Renal cortex interstitium (tissue), 15 donors: Measurements from ENCODE around the gene BLTP3B. TPM values are rescaled to one million over a fixed set of nuclear protein-coding genes. Genes with fewer than 3 reads are reported as not detected.
"Not testable (repeated sequence)": the region's sequence is repeated elsewhere in the genome, so short reads cannot be mapped to it uniquely, and the experiment has no call there.

Experiments used
- DNase-seq, 11 donors: peaks; one replicate each; pipeline ENCODE4 v3.0.0-alpha.2; 2013; ENCODE audit warnings: low read depth in 9 of 11, low spot score in 4 of 11; ENCODE audit errors: extremely low read depth in 1 of 11
- long read RNA-seq, 16 experiments: transcript quantifications; one replicate each; lab custom pipeline, GENCODE V29; 2026
- polyA plus RNA-seq, 3 donors: library from polyadenylated mRNA; unstranded; fragments of 120-200 nt; gene quantifications; one replicate each; pipeline ENCODE4 v1.2.1, GENCODE V29; 2013; ENCODE audit not compliant: insufficient read length in 3 of 3

Gene BLTP3B, protein sequence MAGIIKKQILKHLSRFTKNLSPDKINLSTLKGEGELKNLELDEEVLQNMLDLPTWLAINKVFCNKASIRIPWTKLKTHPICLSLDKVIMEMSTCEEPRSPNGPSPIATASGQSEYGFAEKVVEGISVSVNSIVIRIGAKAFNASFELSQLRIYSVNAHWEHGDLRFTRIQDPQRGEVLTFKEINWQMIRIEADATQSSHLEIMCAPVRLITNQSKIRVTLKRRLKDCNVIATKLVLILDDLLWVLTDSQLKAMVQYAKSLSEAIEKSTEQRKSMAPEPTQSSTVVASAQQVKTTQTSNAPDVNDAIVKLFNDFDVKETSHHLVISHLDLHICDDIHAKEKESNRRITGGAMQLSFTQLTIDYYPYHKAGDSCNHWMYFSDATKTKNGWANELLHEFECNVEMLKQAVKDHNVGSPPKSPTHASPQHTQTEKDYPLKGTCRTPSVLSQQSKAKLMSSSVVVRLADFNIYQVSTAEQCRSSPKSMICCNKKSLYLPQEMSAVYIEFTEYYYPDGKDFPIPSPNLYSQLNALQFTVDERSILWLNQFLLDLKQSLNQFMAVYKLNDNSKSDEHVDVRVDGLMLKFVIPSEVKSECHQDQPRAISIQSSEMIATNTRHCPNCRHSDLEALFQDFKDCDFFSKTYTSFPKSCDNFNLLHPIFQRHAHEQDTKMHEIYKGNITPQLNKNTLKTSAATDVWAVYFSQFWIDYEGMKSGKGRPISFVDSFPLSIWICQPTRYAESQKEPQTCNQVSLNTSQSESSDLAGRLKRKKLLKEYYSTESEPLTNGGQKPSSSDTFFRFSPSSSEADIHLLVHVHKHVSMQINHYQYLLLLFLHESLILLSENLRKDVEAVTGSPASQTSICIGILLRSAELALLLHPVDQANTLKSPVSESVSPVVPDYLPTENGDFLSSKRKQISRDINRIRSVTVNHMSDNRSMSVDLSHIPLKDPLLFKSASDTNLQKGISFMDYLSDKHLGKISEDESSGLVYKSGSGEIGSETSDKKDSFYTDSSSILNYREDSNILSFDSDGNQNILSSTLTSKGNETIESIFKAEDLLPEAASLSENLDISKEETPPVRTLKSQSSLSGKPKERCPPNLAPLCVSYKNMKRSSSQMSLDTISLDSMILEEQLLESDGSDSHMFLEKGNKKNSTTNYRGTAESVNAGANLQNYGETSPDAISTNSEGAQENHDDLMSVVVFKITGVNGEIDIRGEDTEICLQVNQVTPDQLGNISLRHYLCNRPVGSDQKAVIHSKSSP (N-terminal part only)
- polyA plus RNA-seq, result 10 to 100 TPM; 19.4 to 24.5 (median 21.0) TPM
- long read RNA-seq, donor 1, result 0 reads
- long read RNA-seq, donor 2, result 0 reads
- long read RNA-seq, donor 3, full-length matches to known transcripts, result 1 of 1 reads
- long read RNA-seq, donor 3, partial matches to known transcripts, result 0 of 1 reads
- long read RNA-seq, donor 3, other reads (novel, unspliced or antisense), result 0 of 1 reads
- long read RNA-seq, donor 4, result 0 reads
- long read RNA-seq, donor 5, result 0 reads
- long read RNA-seq, donor 6, result 0 reads
- long read RNA-seq, donor 7, full-length matches to known transcripts, result 1 of 1 reads
- long read RNA-seq, donor 7, partial matches to known transcripts, result 0 of 1 reads
- long read RNA-seq, donor 7, other reads (novel, unspliced or antisense), result 0 of 1 reads
- long read RNA-seq, donor 8, full-length matches to known transcripts, result 1 of 1 reads
- long read RNA-seq, donor 8, partial matches to known transcripts, result 0 of 1 reads
- long read RNA-seq, donor 8, other reads (novel, unspliced or antisense), result 0 of 1 reads
- long read RNA-seq, donor 9, full-length matches to known transcripts, result 2 of 2 reads
- long read RNA-seq, donor 9, partial matches to known transcripts, result 0 of 2 reads
- long read RNA-seq, donor 9, other reads (novel, unspliced or antisense), result 0 of 2 reads
- long read RNA-seq, donor 10, full-length matches to known transcripts, result 1 of 1 reads
- long read RNA-seq, donor 10, partial matches to known transcripts, result 0 of 1 reads
- long read RNA-seq, donor 10, other reads (novel, unspliced or antisense), result 0 of 1 reads
- long read RNA-seq, donor 11, result 0 reads
- long read RNA-seq, donor 12, result 0 reads
- long read RNA-seq, donor 13, result 0 reads
- long read RNA-seq, donor 14, result 0 reads
- long read RNA-seq, donor 15, result 0 reads
- long read RNA-seq, donor 16, full-length matches to known transcripts, result 1 of 1 reads
- long read RNA-seq, donor 16, partial matches to known transcripts, result 0 of 1 reads
- long read RNA-seq, donor 16, other reads (novel, unspliced or antisense), result 0 of 1 reads

DNA sequence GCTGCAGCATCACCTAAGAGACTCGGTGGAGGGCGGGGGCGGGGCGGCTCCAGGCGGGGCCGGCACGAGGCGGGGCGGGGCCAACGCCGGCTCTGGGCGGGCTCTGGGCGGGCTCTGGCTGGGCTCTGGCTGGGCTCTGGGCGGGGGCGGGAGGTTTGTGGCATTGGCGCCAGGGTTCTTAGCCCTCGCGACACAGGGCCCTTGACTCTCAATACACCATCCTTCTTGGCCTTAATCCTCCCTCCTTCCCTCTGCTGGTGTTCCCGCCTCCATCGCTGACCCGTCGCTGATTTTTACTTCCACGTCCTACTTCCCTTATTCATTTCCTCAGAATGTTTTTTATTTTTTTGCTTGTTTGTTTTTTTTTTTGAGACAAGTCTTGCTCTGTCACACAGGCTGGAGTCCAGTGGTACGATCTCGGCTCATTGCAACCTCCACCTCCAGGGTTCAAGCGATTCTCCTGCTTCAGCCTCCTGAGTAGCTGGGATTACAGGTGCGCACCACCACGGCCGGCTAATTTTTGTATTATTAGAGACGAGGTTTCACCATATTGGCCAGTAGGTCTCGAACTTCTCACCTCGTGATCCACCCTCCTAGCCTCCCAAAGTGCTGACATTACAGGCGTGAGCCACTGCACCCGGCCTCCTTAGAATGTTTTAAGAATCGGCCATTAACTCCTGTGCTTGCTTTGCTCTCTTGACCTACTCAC, at the start of gene BLTP3B:
Gene BLTP3B, minus strand, starts transcription at position 24 of the 709 bp plus-strand sequence. CDS start 239 bp downstream, outside the sequence.
- DNase-seq, result peak; percentile 61 to 86 (median 82)

DNA sequence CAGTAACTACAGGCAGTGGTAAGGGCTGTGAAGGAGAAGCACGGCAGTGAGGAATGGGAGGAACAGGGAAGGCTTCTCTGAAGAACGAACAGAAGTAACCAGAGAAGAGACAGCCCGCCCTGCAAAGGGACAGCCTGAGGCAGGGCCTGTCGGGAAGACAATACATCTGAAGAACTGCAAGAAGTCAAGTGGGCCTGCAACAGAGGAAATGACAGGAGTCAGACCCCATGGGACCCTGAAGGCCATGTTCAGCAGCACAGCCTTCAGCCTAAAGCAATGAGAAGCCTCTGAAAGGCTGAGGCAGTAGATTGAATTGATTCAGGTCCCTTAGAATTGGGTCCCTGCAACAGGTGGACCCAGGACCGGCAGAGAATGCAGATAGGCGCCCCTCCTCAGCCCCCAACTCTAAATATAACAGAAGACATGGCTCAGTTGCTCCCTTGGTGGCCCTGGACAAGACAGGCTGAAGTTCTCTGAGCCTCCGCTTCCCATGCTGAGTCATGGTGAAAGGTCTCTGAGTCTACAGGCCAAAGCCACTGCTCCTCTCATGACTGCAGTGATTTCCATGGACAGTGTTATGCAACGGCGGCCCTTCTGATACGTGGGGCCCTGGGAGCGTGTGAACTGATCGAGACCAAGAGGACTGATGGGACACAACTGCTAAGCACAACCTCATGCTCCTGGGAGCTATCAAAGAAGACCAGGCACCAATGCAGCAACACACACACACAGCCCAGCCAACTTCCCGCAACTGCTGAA, 47.1 kb upstream of the BLTP3B start:
- DNase-seq, result no peak

DNA sequence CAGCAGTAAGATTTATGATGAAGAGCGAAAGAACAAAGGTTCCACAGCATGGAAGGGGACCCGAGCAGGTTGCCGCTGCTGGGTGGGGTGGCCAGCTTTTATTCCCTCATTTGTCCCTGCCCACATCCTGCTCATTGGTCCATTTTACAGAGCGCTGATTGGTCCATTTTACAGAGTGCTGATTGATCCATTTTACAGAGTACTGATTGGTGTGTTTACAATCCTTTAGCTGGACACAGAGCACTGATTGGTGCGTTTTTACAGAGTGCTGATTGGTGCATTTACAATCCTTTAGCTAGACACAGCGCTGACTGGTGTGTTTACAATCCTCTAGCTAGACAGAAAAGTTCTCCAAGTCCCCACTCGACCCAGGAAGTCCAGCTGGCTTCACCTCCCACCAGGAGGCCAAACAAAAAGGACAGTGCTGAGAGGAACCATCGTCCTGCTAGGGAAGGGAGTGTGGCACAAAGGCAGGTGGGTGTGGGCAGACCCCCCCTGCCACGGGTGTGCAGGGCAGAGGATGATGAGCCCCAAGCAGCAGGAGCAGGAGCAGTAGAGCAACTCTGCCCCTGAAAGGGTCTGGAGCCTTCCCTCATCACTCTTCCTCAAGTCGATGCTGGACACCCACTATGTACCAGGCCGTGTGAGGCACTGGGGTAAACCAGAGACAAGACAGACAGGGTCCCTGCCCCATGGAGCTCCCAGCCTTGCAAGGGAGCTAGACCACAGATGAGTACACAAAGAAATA, 46.4 kb upstream of the BLTP3B start:
- not testable (repeated sequence) for DNase-seq

DNA sequence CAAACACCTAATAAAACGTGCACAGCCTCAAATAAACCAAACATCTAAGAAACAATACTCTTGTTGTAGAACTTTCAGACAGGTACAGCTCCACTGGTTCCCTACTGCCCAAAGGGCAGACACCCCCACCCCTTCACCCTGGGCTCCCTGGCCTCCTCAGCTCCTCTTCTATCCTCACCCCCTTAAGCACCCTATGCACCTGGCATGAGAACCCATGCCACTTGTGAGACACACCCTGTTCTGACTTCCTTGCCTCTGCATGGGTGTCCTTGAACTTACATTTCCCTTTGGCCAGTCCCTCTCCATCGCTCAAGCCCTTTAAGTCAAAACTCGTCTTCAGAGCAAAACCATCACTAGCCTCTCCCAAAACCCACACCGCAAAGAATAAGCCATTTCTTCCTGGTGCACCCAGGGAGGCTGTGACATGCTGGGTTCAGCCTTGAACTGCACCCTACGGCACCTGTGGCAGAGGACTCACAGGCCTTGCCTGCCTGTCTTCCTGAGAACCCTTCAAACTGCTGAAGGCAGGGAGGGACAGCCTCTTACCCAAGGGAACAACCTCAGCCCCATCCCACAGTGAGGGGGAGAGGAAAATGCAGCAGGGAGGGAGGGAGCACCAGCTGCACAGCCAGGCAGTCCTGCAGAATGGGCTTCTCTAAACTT, 45.3 kb upstream of the BLTP3B start:
- DNase-seq, result no peak

DNA sequence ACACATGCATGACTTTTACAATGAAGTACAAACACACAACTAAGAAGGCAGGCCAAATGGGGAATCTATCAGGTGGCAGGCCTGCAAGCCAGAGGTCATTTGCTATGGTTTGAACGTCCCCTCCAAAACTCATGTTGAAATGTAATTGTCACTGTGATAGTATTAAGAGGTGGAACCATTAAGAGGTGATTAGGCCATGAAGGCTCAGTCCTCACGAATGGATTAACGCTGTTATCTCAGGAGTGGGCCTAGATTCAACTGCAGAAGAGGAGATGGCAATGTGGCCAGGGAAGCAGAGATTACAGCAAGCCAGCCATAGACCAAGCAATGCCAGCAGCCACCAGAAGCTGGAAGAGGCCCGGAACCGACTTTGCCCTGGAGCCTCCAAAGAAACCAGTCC, 44.4 kb upstream of the BLTP3B start:
- DNase-seq, result no peak

DNA sequence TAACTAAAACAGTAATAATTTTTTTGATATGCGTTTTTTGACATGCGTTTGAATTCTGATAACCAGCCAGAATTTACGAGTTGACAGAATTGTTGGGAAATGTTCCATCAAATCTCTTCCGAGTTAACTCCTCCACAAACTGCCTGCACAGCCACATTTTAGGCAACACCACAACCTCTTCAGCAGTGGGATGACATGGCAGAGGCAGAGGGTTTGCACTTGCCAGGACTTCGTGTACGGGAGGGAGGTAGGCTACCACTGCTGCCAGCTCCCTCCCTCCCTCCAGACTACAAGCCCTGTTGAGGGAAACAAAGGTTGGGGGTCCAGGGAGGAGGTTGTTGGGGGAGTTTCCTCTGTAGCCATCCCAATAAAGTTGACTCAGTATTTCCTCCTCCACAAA, 43.4 kb upstream of the BLTP3B start:
- DNase-seq, result no peak

DNA sequence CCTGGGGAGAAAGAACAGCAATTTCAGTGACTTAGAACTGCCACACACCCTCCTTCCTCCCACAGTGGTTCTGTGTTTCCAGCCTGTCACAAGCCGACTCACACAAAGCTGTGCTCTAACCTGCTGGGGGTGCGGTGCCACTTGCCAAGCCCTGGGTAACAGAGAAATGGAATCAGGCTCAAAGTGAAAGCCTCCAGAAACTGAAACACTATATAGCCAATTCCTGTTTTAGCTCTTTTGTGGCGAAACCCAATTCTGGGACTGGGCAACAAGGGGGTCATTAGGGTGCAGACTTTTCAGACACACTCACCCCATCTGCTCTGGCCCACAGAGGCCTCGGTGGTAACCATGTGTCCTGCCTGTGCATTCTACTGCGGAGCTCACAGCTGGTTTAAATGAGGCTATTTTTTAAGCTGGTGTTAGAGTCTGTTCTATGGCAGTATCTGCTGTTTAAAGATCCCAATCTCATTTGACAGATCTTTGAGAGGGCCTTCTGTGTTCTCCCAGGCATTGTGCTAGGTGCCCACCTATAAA, 42.8 kb upstream of the BLTP3B start:
- no peak for DNase-seq

DNA sequence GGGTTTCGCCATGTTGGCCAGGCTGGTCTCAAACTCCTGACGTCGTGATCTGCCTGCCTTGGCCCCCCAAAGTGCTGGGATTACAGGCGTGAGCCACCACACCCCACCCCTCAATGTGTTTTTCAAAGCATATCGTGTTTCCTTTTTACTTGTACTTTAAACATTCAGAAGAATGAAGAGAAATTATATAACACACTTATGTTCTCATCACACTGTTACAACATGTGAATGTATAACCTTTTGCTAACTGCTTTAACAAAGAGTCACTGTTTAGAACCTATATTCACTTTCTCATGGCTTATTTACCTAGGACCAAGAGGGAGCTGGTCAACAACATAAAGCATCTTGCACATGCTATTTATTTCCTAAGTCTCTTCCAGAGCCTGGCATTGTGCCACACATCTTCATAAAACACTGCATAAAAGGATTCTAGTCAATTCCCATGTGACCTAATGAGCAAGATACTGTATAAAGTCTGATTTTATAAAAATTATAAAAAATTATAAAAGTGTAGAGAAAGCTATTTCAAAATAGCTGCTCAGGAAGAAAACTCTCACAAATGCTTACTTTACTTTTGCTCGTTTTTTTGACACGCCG, 42.0 kb upstream of the BLTP3B start:
- DNase-seq, result no peak

DNA sequence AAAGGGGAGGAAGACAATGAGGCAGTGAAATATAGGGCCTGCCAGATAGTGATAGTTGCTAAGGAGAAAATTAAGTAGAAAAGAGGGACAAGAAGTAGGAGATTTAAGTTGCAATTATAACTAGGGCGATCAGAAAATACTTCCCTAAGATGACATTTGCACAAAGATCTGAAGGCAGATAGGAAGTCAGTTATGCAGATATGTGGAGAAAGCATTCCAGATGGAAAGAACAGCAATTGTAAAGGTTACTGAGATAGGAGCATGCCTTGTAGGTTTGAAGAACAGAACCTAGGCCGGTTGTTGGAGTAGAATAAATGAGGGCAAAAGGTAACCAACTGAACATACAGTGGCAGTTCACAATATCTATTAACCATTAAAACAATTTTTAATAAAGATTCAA, 36.6 kb upstream of the BLTP3B start:
- no peak for DNase-seq

DNA sequence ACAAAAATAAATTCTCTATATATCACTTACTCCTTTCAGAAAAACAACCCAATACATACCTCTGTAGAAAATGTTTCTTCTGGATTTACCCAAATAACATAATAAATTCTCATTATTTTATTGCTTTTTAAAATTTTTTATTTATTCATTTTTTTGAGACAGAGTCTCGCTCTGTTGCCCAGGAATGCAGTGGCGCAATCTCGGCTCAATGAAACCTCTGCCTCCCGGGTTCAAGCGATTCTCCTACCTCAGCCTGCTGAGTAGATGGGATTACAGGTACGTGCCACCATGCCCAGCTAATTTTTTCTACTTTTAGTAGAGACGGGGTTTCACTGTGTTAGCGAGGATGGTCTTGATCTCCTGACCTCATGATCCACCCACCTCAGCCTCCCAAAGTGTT, 33.8 kb upstream of the BLTP3B start:
- not testable (repeated sequence) for DNase-seq

DNA sequence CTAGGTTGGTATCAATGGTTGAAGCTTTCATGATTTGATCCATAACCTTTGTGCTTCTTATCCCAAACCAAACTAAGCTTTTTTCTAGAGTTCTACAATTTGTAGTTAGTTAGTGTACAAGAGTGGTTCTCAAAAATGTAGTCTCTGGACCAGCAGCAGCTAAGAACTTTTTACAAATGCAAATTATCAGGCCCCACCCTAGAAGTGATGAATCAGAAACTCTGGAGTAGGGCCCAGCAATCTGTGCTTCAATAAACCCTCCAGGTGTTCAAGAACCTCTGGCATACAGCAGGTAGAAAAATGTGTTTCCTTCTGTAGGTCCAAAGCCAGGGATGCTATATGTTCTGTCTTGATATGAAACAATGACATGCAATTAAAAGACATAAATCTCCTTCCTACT, 31.8 kb upstream of the BLTP3B start:
- DNase-seq, result no peak

DNA sequence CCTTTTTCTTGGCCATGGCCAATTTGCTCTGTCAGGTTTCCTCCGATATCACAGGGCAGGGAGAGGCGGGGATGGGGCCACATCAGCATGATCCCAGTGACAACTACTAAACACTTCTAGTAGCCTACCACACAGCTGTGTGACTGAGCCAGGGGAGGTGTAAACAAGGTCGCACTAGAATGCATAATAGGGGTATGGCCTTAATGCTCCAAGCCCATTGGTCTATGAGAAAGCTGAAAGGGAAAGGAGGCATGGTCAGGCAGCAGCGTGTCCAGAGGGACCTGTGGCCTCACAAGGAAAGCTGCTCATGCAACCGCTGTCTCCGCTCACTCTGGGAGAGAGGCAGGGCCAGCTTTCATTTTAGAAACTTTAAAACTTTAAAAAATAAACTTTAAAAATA, 30.4 kb upstream of the BLTP3B start:
- no peak for DNase-seq

DNA sequence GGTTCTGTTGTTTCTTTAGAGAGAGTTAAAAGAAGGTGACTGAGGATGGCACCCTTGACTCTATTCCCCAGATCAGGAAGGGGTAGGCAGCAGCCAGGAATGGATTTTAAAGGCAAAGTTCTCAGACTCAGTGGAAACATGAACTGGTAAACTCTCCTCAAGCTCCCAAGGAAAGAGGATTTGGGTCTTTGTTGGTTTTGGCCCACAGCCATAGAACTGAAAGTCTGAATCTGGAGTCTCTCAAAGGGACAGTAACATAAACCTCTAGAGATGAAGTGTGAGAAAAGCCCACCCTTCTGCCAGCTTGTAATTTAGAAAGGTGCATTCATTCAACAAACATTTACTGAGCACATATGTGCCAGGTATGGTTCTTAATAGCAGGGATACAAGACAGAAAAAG, 28.6 kb upstream of the BLTP3B start:
- DNase-seq, result peak in 4 of 11 donors; percentile 12 to 32 (median 20)

DNA sequence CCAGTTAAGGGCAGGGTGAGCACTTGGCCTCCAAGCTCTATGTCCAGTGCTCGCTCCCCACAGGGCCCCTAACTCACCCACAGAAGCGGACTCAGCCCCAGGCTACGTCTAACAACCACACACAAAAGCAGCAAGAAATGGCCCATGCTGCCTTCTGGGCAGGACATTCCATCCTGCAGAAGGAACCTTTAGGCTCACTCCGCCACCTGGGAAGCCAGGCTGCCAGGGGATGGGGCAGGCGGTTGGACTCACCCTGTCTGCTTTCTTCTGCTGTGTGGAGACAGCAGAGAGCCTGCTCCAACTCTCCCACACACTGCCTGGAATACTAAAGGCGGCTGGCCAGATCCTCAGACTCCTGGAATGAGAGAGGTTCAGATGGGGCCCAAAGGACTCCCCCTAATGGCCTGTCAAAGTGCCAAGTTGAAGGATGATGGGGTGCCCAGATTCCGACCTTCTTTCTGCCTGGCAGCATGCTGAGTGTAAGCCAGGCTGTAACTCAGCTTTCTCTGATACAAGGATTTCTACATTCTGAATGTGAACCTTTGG, 27.7 kb upstream of the BLTP3B start:
- DNase-seq, result no peak
